Measurements from ENCODE around the gene ENTHD1. TPM values are rescaled to one million over a fixed set of nuclear protein-coding genes. Genes with fewer than 3 reads are reported as not detected.

The ENTHD1 gene
- total RNA-seq, 1 donor from 2014 or later = not detected

DNA sequence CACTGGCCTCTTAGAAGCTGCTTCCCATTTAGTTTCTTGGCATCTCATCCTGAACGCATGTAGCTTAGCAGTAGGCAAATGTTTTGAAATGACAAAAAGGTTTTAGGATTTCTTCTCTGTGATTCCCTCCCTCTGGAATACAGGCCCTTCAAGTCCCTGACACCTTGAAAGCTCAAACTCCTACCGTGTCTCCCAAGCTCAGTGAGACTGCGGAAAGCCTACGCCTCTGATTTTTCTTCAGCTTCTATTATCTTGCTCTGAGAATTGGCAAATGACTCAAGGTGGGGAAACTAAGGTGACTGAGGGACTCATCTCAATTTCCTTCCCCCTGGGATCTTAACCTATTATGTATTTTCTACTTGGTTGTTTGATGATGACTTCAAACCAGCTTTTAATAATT is 130.3 kb downstream of the ENTHD1 start:
- Mint-ChIP-seq H3K9me3 (no peaks in the 10 kb centered on the region), H3K4me3 (no peak overlapping the region), H3K36me3 (no peaks in the 10 kb centered on the region), H3K27me3 (ENCODE audit: insufficient read depth, low read depth) (no peaks in the 10 kb centered on the region), H3K4me1 (no peaks in the 10 kb centered on the region), H3K27ac (no peak overlapping the region)
- Histone ChIP-seq H4K20me1 (ENCODE audit: low read depth) (no peaks in the 10 kb centered on the region), H3K4me2 (no peak overlapping the region), H3F3A (ENCODE audit: low read depth) (no peaks in the 10 kb centered on the region), H3K79me2 (ENCODE audit: low read depth) (no peaks in the 10 kb centered on the region), H3K27ac (no peak overlapping the region), H3K27me3 (peaks cover 49% of the 10 kb centered on the region), H3K4me3 (no peak overlapping the region), H3K9me3 (ENCODE audit: low read depth) (no peaks in the 10 kb centered on the region), H3K9ac (no peak overlapping the region), H3K4me1 (no peaks in the 10 kb centered on the region), H2AFZ (replicated peaks) (peak overlapping the region; percentile 38), H3K36me3 (no peaks in the 10 kb centered on the region)
- DNase-seq (ENCODE audit: low spot score) = no peak
- TF ChIP-seq, protein P1, sequence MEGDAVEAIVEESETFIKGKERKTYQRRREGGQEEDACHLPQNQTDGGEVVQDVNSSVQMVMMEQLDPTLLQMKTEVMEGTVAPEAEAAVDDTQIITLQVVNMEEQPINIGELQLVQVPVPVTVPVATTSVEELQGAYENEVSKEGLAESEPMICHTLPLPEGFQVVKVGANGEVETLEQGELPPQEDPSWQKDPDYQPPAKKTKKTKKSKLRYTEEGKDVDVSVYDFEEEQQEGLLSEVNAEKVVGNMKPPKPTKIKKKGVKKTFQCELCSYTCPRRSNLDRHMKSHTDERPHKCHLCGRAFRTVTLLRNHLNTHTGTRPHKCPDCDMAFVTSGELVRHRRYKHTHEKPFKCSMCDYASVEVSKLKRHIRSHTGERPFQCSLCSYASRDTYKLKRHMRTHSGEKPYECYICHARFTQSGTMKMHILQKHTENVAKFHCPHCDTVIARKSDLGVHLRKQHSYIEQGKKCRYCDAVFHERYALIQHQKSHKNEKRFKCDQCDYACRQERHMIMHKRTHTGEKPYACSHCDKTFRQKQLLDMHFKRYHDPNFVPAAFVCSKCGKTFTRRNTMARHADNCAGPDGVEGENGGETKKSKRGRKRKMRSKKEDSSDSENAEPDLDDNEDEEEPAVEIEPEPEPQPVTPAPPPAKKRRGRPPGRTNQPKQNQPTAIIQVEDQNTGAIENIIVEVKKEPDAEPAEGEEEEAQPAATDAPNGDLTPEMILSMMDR (IDR thresholded peaks at IDR 0.05) = no peak
- TF ChIP-seq EZH2 (IDR thresholded peaks at IDR 0.05) = no peak
- TF ChIP-seq EZH2phosphoT487 (IDR thresholded peaks at IDR 0.05) = no peak

DNA sequence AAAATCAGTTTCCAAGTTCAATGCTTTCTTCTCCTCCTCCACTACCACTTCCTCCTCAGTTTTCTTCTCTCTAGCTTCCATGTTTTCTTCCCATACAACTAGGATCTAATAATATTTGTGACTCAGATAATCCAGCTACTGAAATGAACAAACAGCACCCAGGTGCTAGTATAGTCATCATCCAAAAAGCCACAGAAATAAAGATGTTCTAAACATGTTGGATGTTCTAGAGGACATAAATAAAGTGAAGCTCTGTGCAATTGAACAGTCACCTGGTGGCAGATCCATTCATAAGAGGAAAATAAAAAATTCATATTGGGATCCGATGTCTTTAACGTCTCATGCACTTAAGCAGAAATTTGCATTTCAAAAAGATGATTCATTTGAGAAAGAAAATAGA is 142.8 kb downstream of the ENTHD1 start:
- Histone ChIP-seq H3K79me2 (ENCODE audit: low read depth) (no peaks in the 10 kb centered on the region), H3K4me1 (no peaks in the 10 kb centered on the region), H3K9me3 (ENCODE audit: low read depth) (no peaks in the 10 kb centered on the region), H3K4me2 (no peak overlapping the region), H4K20me1 (ENCODE audit: low read depth) (no peaks in the 10 kb centered on the region), H3F3A (ENCODE audit: low read depth) (no peaks in the 10 kb centered on the region), H3K9ac (no peak overlapping the region), H3K4me3 (no peak overlapping the region), H3K27me3 (peaks cover 44% of the 10 kb centered on the region), H2AFZ (replicated peaks) (no peak overlapping the region), H3K27ac (no peak overlapping the region), H3K36me3 (no peaks in the 10 kb centered on the region)
- H3K27ac Mint-ChIP-seq = no peak overlapping the region
- no peaks in the 10 kb centered on the region for H3K9me3 Mint-ChIP-seq
- TF ChIP-seq EZH2phosphoT487 (IDR thresholded peaks at IDR 0.05) (no peak), EZH2 (IDR thresholded peaks at IDR 0.05) (no peak)
- TF ChIP-seq, protein P1 (IDR thresholded peaks at IDR 0.05) = no peak
- peaks cover 2% of the 10 kb centered on the region for H3K27me3 Mint-ChIP-seq (ENCODE audit: insufficient read depth, low read depth)
- no peak for DNase-seq (ENCODE audit: low spot score)
- no peak overlapping the region for H3K4me3 Mint-ChIP-seq
- no peaks in the 10 kb centered on the region for H3K4me1 Mint-ChIP-seq
- no peaks in the 10 kb centered on the region for H3K36me3 Mint-ChIP-seq

DNA sequence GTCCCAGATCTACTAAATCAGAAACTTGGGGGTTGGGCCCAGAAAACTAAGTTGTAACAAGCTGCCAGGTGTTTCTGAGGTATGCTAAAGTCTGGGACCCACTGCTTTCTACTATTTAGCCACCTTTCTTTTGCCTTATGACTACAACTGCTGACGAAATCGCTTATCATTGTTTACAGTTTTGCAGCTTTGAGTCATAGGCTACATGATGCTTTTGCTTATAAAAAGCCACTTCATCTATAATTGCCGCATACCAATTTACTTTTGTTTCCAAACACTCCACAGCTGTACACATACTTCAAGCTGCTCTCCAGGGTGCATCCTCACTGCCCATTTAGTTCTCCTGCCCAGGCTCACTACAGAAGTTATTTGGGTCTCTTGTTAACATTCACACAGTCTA is 144.7 kb downstream of the ENTHD1 start:
- H3F3A ChIP-seq (ENCODE audit: low read depth) = no peaks in the 10 kb centered on the region
- no peak overlapping the region for H2AFZ ChIP-seq (replicated peaks)
- Mint-ChIP-seq H3K4me1 (no peaks in the 10 kb centered on the region), H3K4me3 (no peak overlapping the region), H3K27ac (no peak overlapping the region), H3K36me3 (no peaks in the 10 kb centered on the region), H3K27me3 (ENCODE audit: insufficient read depth, low read depth) (peaks cover 2% of the 10 kb centered on the region), H3K9me3 (no peaks in the 10 kb centered on the region)
- no peak overlapping the region for H3K4me2 ChIP-seq
- H3K36me3 ChIP-seq = no peaks in the 10 kb centered on the region
- TF ChIP-seq EZH2phosphoT487 (IDR thresholded peaks at IDR 0.05) (no peak), EZH2 (IDR thresholded peaks at IDR 0.05) (no peak)
- TF ChIP-seq, protein P1 (IDR thresholded peaks at IDR 0.05) = no peak
- no peak for DNase-seq (ENCODE audit: low spot score)
- no peaks in the 10 kb centered on the region for H3K4me1 ChIP-seq
- no peaks in the 10 kb centered on the region for H3K79me2 ChIP-seq (ENCODE audit: low read depth)
- H3K27me3 ChIP-seq = peaks cover 54% of the 10 kb centered on the region
- H4K20me1 ChIP-seq (ENCODE audit: low read depth) = no peaks in the 10 kb centered on the region
- H3K4me3 ChIP-seq = no peak overlapping the region
- no peak overlapping the region for H3K27ac ChIP-seq
- H3K9me3 ChIP-seq (ENCODE audit: low read depth) = no peaks in the 10 kb centered on the region
- no peak overlapping the region for H3K9ac ChIP-seq

Measured in neural progenitor cell (in vitro differentiated cells).